GM18868 (cell line): ENCODE measurements around the gene DCDC2.
"Not testable (repeated sequence)": the region's sequence is repeated elsewhere in the genome, so short reads cannot be mapped to it uniquely, and the experiment has no call there.

ENCODE experiments used
- ATAC-seq: cut with Tn5 transposase; IDR thresholded peaks from one replicate; pipeline ENCODE4 v1.9.1; 2021; ENCODE audit warnings: mild to moderate bottlenecking, moderate library complexity; ENCODE audit not compliant: unreplicated experiment

The DCDC2 gene

GRCh38 chr6:24381476-24382219 lies 23.8 kb upstream of the DCDC2 start:
- ATAC-seq = no peak

GRCh38 chr6:24378473-24379097 lies 20.7 kb upstream of the DCDC2 start:
- peak; percentile 76 for ATAC-seq

- no peak for ATAC-seq
Observed at GRCh38 chr6:24376871-24377270, 19.0 kb upstream of the DCDC2 start.

- no peak for ATAC-seq
Observed at GRCh38 chr6:24374612-24375011, 16.8 kb upstream of the DCDC2 start.

- not testable (repeated sequence) for ATAC-seq
Observed at GRCh38 chr6:24365103-24365633, 7.3 kb upstream of the DCDC2 start.

GRCh38 chr6:24362363-24362762 lies 4.5 kb upstream of the DCDC2 start:
- ATAC-seq = not testable (repeated sequence)

GRCh38 chr6:24359640-24360454 lies 2.0 kb upstream of the DCDC2 start:
- peak; percentile 91 for ATAC-seq

GRCh38 chr6:24358219-24358821 lies 461 bp upstream of the DCDC2 start:
- no peak for ATAC-seq

- ATAC-seq = no peak
Observed at GRCh38 chr6:24356310-24356973, 1.4 kb downstream of the DCDC2 start.

GRCh38 chr6:24355393-24355792 lies 2.5 kb downstream of the DCDC2 start:
- ATAC-seq = no peak

- ATAC-seq = no peak
Observed at GRCh38 chr6:24353861-24354260, 4.0 kb downstream of the DCDC2 start.

GRCh38 chr6:24352434-24352833 lies 5.4 kb downstream of the DCDC2 start:
- no peak for ATAC-seq

GRCh38 chr6:24344976-24345375 lies 12.9 kb downstream of the DCDC2 start:
- no peak for ATAC-seq

- ATAC-seq = no peak
Observed at GRCh38 chr6:24340998-24341938, 16.6 kb downstream of the DCDC2 start.

GRCh38 chr6:24339932-24340331 lies 17.9 kb downstream of the DCDC2 start:
- no peak for ATAC-seq

- ATAC-seq = no peak
Observed at GRCh38 chr6:24334285-24334684, 23.6 kb downstream of the DCDC2 start.

- ATAC-seq = no peak
Observed at GRCh38 chr6:24332317-24332716, 25.5 kb downstream of the DCDC2 start.

- ATAC-seq = no peak
Observed at GRCh38 chr6:24330137-24330732, 27.6 kb downstream of the DCDC2 start.

GRCh38 chr6:24329451-24329850 lies 28.4 kb downstream of the DCDC2 start:
- no peak for ATAC-seq
